Caco-2 (cell line): ENCODE data around the gene AOC2. TPM values are rescaled to one million over a fixed set of nuclear protein-coding genes. Genes with fewer than 3 reads are reported as not detected.

Experiments
- Bru-seq: library from RNA; stranded (reverse); fragments of 400-500 nt; gene quantifications from one replicate; lab custom pipeline; 2021; lab: Mats Ljungman, UMichigan
- BruChase-seq, 2 experiments: library from RNA; stranded (reverse); fragments of 400-500 nt; gene quantifications; one replicate each; lab custom pipeline; 2021; lab: Mats Ljungman, UMichigan
- BruUV-seq: library from RNA; stranded (reverse); fragments of 400-500 nt; replicated peaks from 2 replicates; lab custom pipeline; 2021; lab: Mats Ljungman, UMichigan
- CTCF ChIA-PET: fragments of 300-600 bp; sonication (Branson Sonifier 250); formaldehyde crosslinking; loops from one replicate; lab custom pipeline; 2022; ENCODE audit warnings: antibody characterized with exemption; lab: Charles Lee
- POLR2A ChIA-PET: fragments of 300-600 bp; sonication (Branson Sonifier 250); formaldehyde crosslinking; loops from one replicate; lab custom pipeline; 2022; ENCODE audit warnings: antibody characterized with exemption; lab: Charles Lee
- DNase-seq, 2 experiments: peaks; one replicate each; pipeline versions ENCODE4 v3.0.0 to v3.0.0-alpha.2; 2020 to 2022
- H3K27me3 ChIP-seq: replicated peaks from 2 replicates; pipeline ENCODE4 v1.6.0; 2011; ENCODE audit warnings: low read length; ENCODE audit not compliant: control insufficient read depth, insufficient read depth
- H3K36me3 ChIP-seq: 2 replicates; pipeline ENCODE4 v1.5.1; 2011; ENCODE audit warnings: low read length; ENCODE audit not compliant: control insufficient read depth, insufficient read depth
- H3K4me1 ChIP-seq: fragments of 250-450 bp; sonication (Bioruptor Pico); 2 replicates; pipeline ENCODE4 v1.5.1; 2020; ENCODE audit warnings: mild to moderate bottlenecking
- H3K4me3 ChIP-seq: 2 replicates; pipeline ENCODE4 v1.5.1; 2011; ENCODE audit warnings: low read depth, mild to moderate bottlenecking, control low read depth, low read length
- H3K9me3 ChIP-seq: fragments of 250-450 bp; sonication (Bioruptor Pico); 2 replicates; pipeline ENCODE4 v1.5.1; 2020; ENCODE audit warnings: mild to moderate bottlenecking, moderate library complexity
- H3K27ac Mint-ChIP-seq: one replicate; pipeline ENCODE4 v1.8.0; 2022; ENCODE audit warnings: mixed read lengths; ENCODE audit not compliant: unreplicated experiment
- H3K27me3 Mint-ChIP-seq: one replicate; pipeline ENCODE4 v1.8.0; 2022; ENCODE audit warnings: mixed read lengths; ENCODE audit not compliant: insufficient read depth, unreplicated experiment
- H3K36me3 Mint-ChIP-seq: one replicate; pipeline ENCODE4 v1.8.0; 2022; ENCODE audit warnings: mild to moderate bottlenecking, mixed read lengths; ENCODE audit not compliant: insufficient read depth, unreplicated experiment
- H3K4me1 Mint-ChIP-seq: one replicate; pipeline ENCODE4 v1.8.0; 2022; ENCODE audit warnings: low read depth, mixed read lengths; ENCODE audit not compliant: unreplicated experiment
- H3K4me3 Mint-ChIP-seq: one replicate; pipeline ENCODE4 v1.8.0; 2022; ENCODE audit warnings: mild to moderate bottlenecking, moderate library complexity, mixed read lengths; ENCODE audit not compliant: unreplicated experiment
- H3K9me3 Mint-ChIP-seq: one replicate; pipeline ENCODE4 v1.8.0; 2022; ENCODE audit warnings: mixed read lengths; ENCODE audit not compliant: unreplicated experiment
- intact Hi-C: fragments of 100-400 bp; cut with micrococcal nuclease; formaldehyde crosslinking; loops from one replicate; pipeline ENCODE4 v1.10.0; 2022; ENCODE audit not compliant: unreplicated experiment
- long read RNA-seq: library from polyadenylated mRNA; stranded (forward); transcript quantifications from one replicate; pipeline ENCODE4 v2.0.0, GENCODE V29; 2022
- total RNA-seq: library from RNA; stranded (reverse); gene quantifications from 2 replicates; pipeline ENCODE4 v1.2.3, GENCODE V29; 2022
- TF ChIP-seq, protein P1 (sequence below), 2 experiments: fragments of 200-600 bp in 1 of 2; IDR thresholded peaks; 1 replicate in 1 of 2; 2 replicates in 1 of 2; pipeline versions ENCODE4 v1.5.1 to v1.8.0; 2011 to 2022; ENCODE audit warnings: antibody characterized with exemption in 1 of 2, control low read depth in 1 of 2, inconsistent platforms in 1 of 2, low read depth in 1 of 2, low read length in 1 of 2, mild to moderate bottlenecking in 1 of 2, moderate library complexity in 1 of 2; ENCODE audit not compliant: insufficient read depth in 1 of 2, severe bottlenecking in 1 of 2, unreplicated experiment in 1 of 2

Gene AOC2, protein sequence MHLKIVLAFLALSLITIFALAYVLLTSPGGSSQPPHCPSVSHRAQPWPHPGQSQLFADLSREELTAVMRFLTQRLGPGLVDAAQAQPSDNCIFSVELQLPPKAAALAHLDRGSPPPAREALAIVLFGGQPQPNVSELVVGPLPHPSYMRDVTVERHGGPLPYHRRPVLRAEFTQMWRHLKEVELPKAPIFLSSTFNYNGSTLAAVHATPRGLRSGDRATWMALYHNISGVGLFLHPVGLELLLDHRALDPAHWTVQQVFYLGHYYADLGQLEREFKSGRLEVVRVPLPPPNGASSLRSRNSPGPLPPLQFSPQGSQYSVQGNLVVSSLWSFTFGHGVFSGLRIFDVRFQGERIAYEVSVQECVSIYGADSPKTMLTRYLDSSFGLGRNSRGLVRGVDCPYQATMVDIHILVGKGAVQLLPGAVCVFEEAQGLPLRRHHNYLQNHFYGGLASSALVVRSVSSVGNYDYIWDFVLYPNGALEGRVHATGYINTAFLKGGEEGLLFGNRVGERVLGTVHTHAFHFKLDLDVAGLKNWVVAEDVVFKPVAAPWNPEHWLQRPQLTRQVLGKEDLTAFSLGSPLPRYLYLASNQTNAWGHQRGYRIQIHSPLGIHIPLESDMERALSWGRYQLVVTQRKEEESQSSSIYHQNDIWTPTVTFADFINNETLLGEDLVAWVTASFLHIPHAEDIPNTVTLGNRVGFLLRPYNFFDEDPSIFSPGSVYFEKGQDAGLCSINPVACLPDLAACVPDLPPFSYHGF
- total RNA-seq (3.7 and 4.2 TPM in 2 replicates), Bru-seq, nascent RNA (percentile 64 among the genes with signal in this experiment), BruChase-seq, experiment 1, labeled RNA remaining after a 2-hour chase (percentile 72 among the genes with signal in this experiment), BruChase-seq, experiment 2, labeled RNA remaining after a 6-hour chase (percentile 78 among the genes with signal in this experiment)
- long read RNA-seq, partial matches to known transcripts, result 2 of 3 reads
- long read RNA-seq, other reads (novel, unspliced or antisense), result 0 of 3 reads

DNA sequence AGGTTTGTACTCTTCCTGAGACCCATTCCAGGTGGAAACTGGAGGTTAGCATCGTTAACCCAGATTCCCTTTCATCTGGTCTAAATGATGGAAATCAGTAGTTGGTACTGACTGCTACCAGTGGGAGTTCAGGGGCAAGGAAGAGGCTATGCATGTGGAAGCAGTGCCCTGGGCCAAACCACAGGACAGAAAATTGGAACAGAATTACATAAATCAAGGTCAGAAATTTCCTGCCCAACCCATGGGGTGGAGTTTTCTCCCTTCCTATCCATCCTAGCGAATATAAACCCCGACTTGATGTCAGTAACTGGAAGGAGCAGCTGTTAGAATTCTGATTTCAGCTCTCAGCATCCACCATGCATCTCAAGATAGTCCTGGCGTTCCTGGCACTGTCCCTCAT is at the start of gene AOC2:
Gene AOC2, plus strand, starts transcription at position 310 of the 400 bp plus-strand sequence. Its CDS starts 47 bp downstream, at position 357.
- TF ChIP-seq, protein P1, sequence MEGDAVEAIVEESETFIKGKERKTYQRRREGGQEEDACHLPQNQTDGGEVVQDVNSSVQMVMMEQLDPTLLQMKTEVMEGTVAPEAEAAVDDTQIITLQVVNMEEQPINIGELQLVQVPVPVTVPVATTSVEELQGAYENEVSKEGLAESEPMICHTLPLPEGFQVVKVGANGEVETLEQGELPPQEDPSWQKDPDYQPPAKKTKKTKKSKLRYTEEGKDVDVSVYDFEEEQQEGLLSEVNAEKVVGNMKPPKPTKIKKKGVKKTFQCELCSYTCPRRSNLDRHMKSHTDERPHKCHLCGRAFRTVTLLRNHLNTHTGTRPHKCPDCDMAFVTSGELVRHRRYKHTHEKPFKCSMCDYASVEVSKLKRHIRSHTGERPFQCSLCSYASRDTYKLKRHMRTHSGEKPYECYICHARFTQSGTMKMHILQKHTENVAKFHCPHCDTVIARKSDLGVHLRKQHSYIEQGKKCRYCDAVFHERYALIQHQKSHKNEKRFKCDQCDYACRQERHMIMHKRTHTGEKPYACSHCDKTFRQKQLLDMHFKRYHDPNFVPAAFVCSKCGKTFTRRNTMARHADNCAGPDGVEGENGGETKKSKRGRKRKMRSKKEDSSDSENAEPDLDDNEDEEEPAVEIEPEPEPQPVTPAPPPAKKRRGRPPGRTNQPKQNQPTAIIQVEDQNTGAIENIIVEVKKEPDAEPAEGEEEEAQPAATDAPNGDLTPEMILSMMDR (IDR thresholded peaks at IDR 0.05; ENCODE audit: insufficient read depth in 1 of 2, low read depth in 1 of 2, low read length in 1 of 2, severe bottlenecking in 1 of 2, unreplicated experiment in 1 of 2), result no peak
- intact Hi-C loops, result no loop called here
- peak in 1 of 2 experiments; percentile 4 for DNase-seq
- Histone ChIP-seq H3K27me3 (no peaks in the 10 kb centered on the region), H3K36me3 (peaks cover 4% of the 10 kb centered on the region), H3K9me3 (no peaks in the 10 kb centered on the region), H3K4me1 (no peaks in the 10 kb centered on the region), H3K4me3 (no peak within 1 kb of the TSS)
- Mint-ChIP-seq H3K27me3 (no peaks in the 10 kb centered on the region), H3K27ac (no peak within 1 kb of the TSS), H3K4me3 (no peak within 1 kb of the TSS), H3K4me1 (no peaks in the 10 kb centered on the region), H3K36me3 (peaks cover 67% of the 10 kb centered on the region), H3K9me3 (no peaks in the 10 kb centered on the region)
- BruUV-seq, result no TSS peak
- ChIA-PET CTCF (interaction anchor here (1.6 to 2.9 kb wide), 3 partner anchors 20 to 94 kb away, joined by 7 to 25 read pairs (median 10); partner anchors contain the start of gene BECN1), POLR2A (no interaction called here)

DNA sequence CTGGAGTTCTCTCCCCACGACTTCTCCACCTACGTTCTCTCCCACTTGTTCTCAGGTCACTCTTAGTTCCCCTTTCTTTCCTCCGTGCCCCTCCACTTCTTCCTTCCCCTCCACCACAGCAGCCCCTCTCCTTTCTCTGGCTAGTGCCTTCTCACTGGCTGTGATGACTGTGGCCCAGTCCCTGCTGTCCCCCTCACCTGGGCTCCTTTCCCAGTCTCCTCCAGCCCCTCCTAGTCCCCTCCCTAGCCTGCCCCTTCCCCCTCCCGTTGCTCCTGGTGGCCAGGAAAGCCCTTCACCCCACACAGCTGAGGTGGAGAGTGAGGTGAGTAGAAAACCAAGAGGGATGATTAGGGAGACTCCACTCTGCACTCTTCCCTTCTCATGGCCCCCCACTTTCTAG is 49.3 kb upstream of the AOC2 start:
- Mint-ChIP-seq H3K27ac (no peak overlapping the region), H3K9me3 (peaks cover 5% of the 10 kb centered on the region), H3K27me3 (no peaks in the 10 kb centered on the region), H3K4me1 (peaks cover 8% of the 10 kb centered on the region), H3K36me3 (peaks cover 6% of the 10 kb centered on the region), H3K4me3 (no peak overlapping the region)
- Histone ChIP-seq H3K27me3 (no peaks in the 10 kb centered on the region), H3K9me3 (no peaks in the 10 kb centered on the region), H3K4me3 (no peak overlapping the region), H3K36me3 (peaks cover 1% of the 10 kb centered on the region; the same call in 1 of the 2 replicates), H3K4me1 (peaks cover 10% of the 10 kb centered on the region)
- no TSS peak for BruUV-seq
- TF ChIP-seq, protein P1 (IDR thresholded peaks at IDR 0.05; ENCODE audit: insufficient read depth in 1 of 2, low read depth in 1 of 2, low read length in 1 of 2, severe bottlenecking in 1 of 2, unreplicated experiment in 1 of 2), result no peak
- CTCF ChIA-PET, result no interaction called here
- no peak for DNase-seq
- POLR2A ChIA-PET, result no interaction called here
- intact Hi-C loops, result no loop called here

DNA sequence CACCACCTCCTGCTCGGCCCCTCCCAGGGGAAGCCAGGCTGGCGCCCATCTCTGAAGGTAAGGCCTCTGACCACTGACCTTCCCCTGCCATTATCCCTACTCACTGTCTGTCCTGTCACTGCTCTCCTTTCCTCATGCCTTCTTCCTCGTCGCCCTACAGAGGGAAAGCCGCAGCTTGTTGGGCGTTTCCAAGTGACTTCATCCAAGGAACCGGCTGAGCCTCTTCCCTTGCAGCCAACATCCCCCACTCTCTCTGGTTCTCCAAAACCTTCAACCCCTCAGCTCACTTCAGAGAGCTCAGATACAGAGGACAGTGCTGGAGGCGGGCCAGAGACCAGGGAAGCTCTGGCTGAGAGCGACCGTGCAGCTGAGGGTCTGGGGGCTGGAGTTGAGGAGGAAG is 48.9 kb upstream of the AOC2 start:
- CTCF ChIA-PET, result interaction anchor here (0.8 kb wide), 1 partner anchor 29 kb away, joined by 3 read pairs; the partner anchor contains the start of gene BECN1
- no peaks in the 10 kb centered on the region for H3K27me3 ChIP-seq
- TF ChIP-seq, protein P1 (IDR thresholded peaks at IDR 0.05; ENCODE audit: insufficient read depth in 1 of 2, low read depth in 1 of 2, low read length in 1 of 2, severe bottlenecking in 1 of 2, unreplicated experiment in 1 of 2), result no peak
- DNase-seq, result no peak
- H3K36me3 Mint-ChIP-seq, result peaks cover 6% of the 10 kb centered on the region
- H3K4me3 Mint-ChIP-seq, result no peak overlapping the region
- no peak overlapping the region for H3K4me3 ChIP-seq
- peaks cover under 1% of the 10 kb centered on the region for H3K9me3 Mint-ChIP-seq
- H3K27me3 Mint-ChIP-seq, result no peaks in the 10 kb centered on the region
- POLR2A ChIA-PET, result no interaction called here
- H3K27ac Mint-ChIP-seq, result no peak overlapping the region
- intact Hi-C loops, result no loop called here
- H3K4me1 Mint-ChIP-seq, result peaks cover 8% of the 10 kb centered on the region
- no TSS peak for BruUV-seq
- H3K36me3 ChIP-seq, result peaks cover 1% of the 10 kb centered on the region; the same call in 1 of the 2 replicates
- peaks cover 10% of the 10 kb centered on the region for H3K4me1 ChIP-seq
- no peaks in the 10 kb centered on the region for H3K9me3 ChIP-seq
